Measurements from ENCODE around the gene CRB2. TPM values are rescaled to one million over a fixed set of nuclear protein-coding genes. Genes with fewer than 3 reads are reported as not detected.

Gene CRB2
- total RNA-seq, 4 donors from 2014 or later: 0.06 to 0.13 TPM; not detected in 2

GRCh38 chr9:123354806-123355508, 1.0 kb upstream of the CRB2 start:
- Histone ChIP-seq H3K4me3 (no peak overlapping the region), H3K4me1 (peaks cover 2 to 10% (median 9%) of the 10 kb centered on the region in 4 donors), H3K36me3 (no peaks in the 10 kb centered on the region), H3K9me3 (no peaks in the 10 kb centered on the region), H3K27ac (replicated peaks in 1 of 4) (no peak overlapping the region), H3K27me3 (peaks cover 0 to 34% (median 0%) of the 10 kb centered on the region in 4 donors)
- intact Hi-C loops (cut with DNase I): no loop called here
- WGBS: 39% methylated on average over 7 of the region's 9 CpGs
- no peak for DNase-seq (ENCODE audit: extremely low spot score)
- no peak for TF ChIP-seq EP300 (IDR thresholded peaks at IDR 0.05)
- no peak for TF ChIP-seq CTCF (IDR thresholded peaks at IDR 0.05)

GRCh38 chr9:123356851-123357742, 1.1 kb downstream of the CRB2 start:
- no peaks in the 10 kb centered on the region for H3K36me3 ChIP-seq
- TF ChIP-seq POLR2AphosphoS5 (IDR thresholded peaks at IDR 0.05) (no peak), EP300 (IDR thresholded peaks at IDR 0.05) (no peak), CTCF (IDR thresholded peaks at IDR 0.05) (no peak), POLR2A (IDR thresholded peaks at IDR 0.05; ENCODE audit: low read depth) (no peak)
- H3K27me3 ChIP-seq: peaks cover 0 to 34% (median 0%) of the 10 kb centered on the region in 4 donors
- no peak for DNase-seq (ENCODE audit: extremely low spot score)
- H3K9me3 ChIP-seq: no peaks in the 10 kb centered on the region
- H3K4me1 ChIP-seq: peaks cover 0 to 15% (median 8%) of the 10 kb centered on the region in 4 donors
- intact Hi-C loops (cut with DNase I): no loop called here
- H3K27ac ChIP-seq (replicated peaks in 1 of 4): no peak overlapping the region
- WGBS: 60% methylated on average over 11 of the region's 19 CpGs
- H3K4me3 ChIP-seq: no peak overlapping the region

GRCh38 chr9:123357743-123358059, 1.7 kb downstream of the CRB2 start:
- intact Hi-C loops (cut with DNase I): no loop called here
- no peak for DNase-seq (ENCODE audit: extremely low spot score)
- Histone ChIP-seq H3K4me3 (no peak overlapping the region), H3K27me3 (peaks cover 0 to 38% (median 0%) of the 10 kb centered on the region in 4 donors), H3K4me1 (peaks cover 0 to 15% (median 8%) of the 10 kb centered on the region in 4 donors), H3K9me3 (no peaks in the 10 kb centered on the region), H3K36me3 (no peaks in the 10 kb centered on the region), H3K27ac (replicated peaks in 1 of 4) (no peak overlapping the region)
- TF ChIP-seq POLR2A (IDR thresholded peaks at IDR 0.05; ENCODE audit: low read depth) (no peak), POLR2AphosphoS5 (IDR thresholded peaks at IDR 0.05) (no peak), CTCF (IDR thresholded peaks at IDR 0.05) (no peak), EP300 (IDR thresholded peaks at IDR 0.05) (no peak)
- 95% methylated on average over 2 of the region's 2 CpGs for WGBS

- Histone ChIP-seq H3K36me3 (no peaks in the 10 kb centered on the region), H3K9me3 (no peaks in the 10 kb centered on the region), H3K4me1 (peaks cover 0 to 15% (median 8%) of the 10 kb centered on the region in 4 donors), H3K4me3 (no peak overlapping the region), H3K27ac (replicated peaks in 1 of 4) (no peak overlapping the region), H3K27me3 (peaks cover 0 to 39% (median 0%) of the 10 kb centered on the region in 4 donors)
- DNase-seq (ENCODE audit: extremely low spot score): no peak
- intact Hi-C loops (cut with DNase I): no loop called here
- TF ChIP-seq POLR2A (IDR thresholded peaks at IDR 0.05; ENCODE audit: low read depth): no peak
- TF ChIP-seq POLR2AphosphoS5 (IDR thresholded peaks at IDR 0.05): no peak
- no peak for TF ChIP-seq EP300 (IDR thresholded peaks at IDR 0.05)
- TF ChIP-seq CTCF (IDR thresholded peaks at IDR 0.05): no peak
- 78% methylated on average over 10 of the region's 10 CpGs for WGBS
Measured at GRCh38 chr9:123358181-123358905, 2.3 kb downstream of the CRB2 start.
